PC-9 (cell line): ENCODE data around the gene SLC4A11. TPM values are rescaled to one million over a fixed set of nuclear protein-coding genes. Genes with fewer than 3 reads are reported as not detected.

Experiments
- BruUV-seq: library from RNA; stranded (reverse); fragments of 400-500 nt; replicated peaks from 2 replicates; lab custom pipeline; 2021; lab: Mats Ljungman, UMichigan
- CTCF ChIA-PET: fragments of 300-600 bp; sonication (Branson Sonifier 250); formaldehyde crosslinking; loops from one replicate; lab custom pipeline; 2022; ENCODE audit warnings: antibody characterized with exemption; lab: Charles Lee
- POLR2A ChIA-PET: fragments of 300-600 bp; sonication (Branson Sonifier 250); formaldehyde crosslinking; loops from one replicate; lab custom pipeline; 2022; ENCODE audit warnings: antibody characterized with exemption; ENCODE audit not compliant: unreplicated experiment; lab: Charles Lee
- DNase-seq, 2 experiments: peaks; one replicate each; pipeline versions ENCODE4 v3.0.0 to v3.0.0-alpha.2; 2015 to 2022; ENCODE audit warnings: mixed read lengths in 1 of 2
- H2AFZ ChIP-seq: fragments of 200-600 bp; sonication (generic); 2 replicates; pipeline ENCODE4 v1.8.1; 2017; ENCODE audit warnings: antibody characterized with exemption
- H3F3A ChIP-seq: fragments of 200-600 bp; sonication (generic); 2 replicates; pipeline ENCODE4 v1.8.1; 2017; ENCODE audit warnings: antibody characterized with exemption, mild to moderate bottlenecking, low read depth; ENCODE audit not compliant: insufficient read depth
- H3K27ac ChIP-seq: fragments of 200-600 bp; sonication (generic); 2 replicates; pipeline ENCODE4 v1.6.1; 2016; ENCODE audit warnings: mixed run types
- H3K27me3 ChIP-seq: fragments of 200-600 bp; sonication (generic); 2 replicates; pipeline ENCODE4 v1.6.1; 2016; ENCODE audit warnings: low read depth, mixed run types; ENCODE audit not compliant: insufficient read depth
- H3K36me3 ChIP-seq: fragments of 200-600 bp; sonication (generic); 2 replicates; pipeline ENCODE4 v1.6.1; 2016; ENCODE audit warnings: low read depth, mixed run types
- H3K4me1 ChIP-seq: fragments of 200-600 bp; sonication (generic); replicated peaks from 2 replicates; pipeline ENCODE4 v1.6.1; 2016; ENCODE audit warnings: mixed run types; ENCODE audit not compliant: insufficient read depth
- H3K4me2 ChIP-seq: fragments of 200-600 bp; sonication (generic); 2 replicates; pipeline ENCODE4 v1.6.1; 2017; ENCODE audit warnings: mixed run types
- H3K4me3 ChIP-seq: fragments of 200-600 bp; sonication (generic); 2 replicates; pipeline ENCODE4 v1.6.1; 2016; ENCODE audit warnings: mixed run types
- H3K79me2 ChIP-seq: fragments of 200-600 bp; sonication (generic); 2 replicates; pipeline ENCODE4 v1.6.1; 2017; ENCODE audit warnings: low read depth, mixed run types
- H3K9me2 ChIP-seq: fragments of 200-600 bp; sonication (generic); 2 replicates; pipeline ENCODE4 v1.8.1; 2017; ENCODE audit warnings: mild to moderate bottlenecking; ENCODE audit not compliant: insufficient read depth
- H3K9me3 ChIP-seq: fragments of 200-600 bp; sonication (generic); 2 replicates; pipeline ENCODE4 v1.8.1; 2016; ENCODE audit warnings: low read depth; ENCODE audit not compliant: insufficient read depth
- H4K20me1 ChIP-seq: fragments of 200-600 bp; sonication (generic); 2 replicates; pipeline ENCODE4 v1.8.1; 2017; ENCODE audit not compliant: insufficient read depth
- EZH2 ChIP-seq: fragments of 200-600 bp; sonication (generic); IDR thresholded peaks from 2 replicates; pipeline ENCODE4 v1.8.0; 2017; ENCODE audit warnings: antibody characterized with exemption, low read depth
- intact Hi-C: fragments of 100-400 bp; cut with micrococcal nuclease; formaldehyde crosslinking; loops from one replicate; pipeline ENCODE4 v1.10.0; 2022; ENCODE audit not compliant: unreplicated experiment
- total RNA-seq: library from RNA; stranded (reverse); gene quantifications from 2 replicates; pipeline ENCODE4 v1.2.3, GENCODE V29; 2021
- TF ChIP-seq, protein P1 (sequence below): fragments of 200-600 bp; sonication (generic); conservative IDR thresholded peaks from 2 replicates; pipeline ENCODE4 v1.6.1; 2017; ENCODE audit warnings: mixed run types, antibody characterized with exemption, mild to moderate bottlenecking, moderate library complexity

Gene SLC4A11
- total RNA-seq, 1 experiment from 2014 or later: 46.1 TPM

- BruUV-seq: no TSS peak
- H3K27me3 ChIP-seq: no peaks in the 10 kb centered on the region
- no peak overlapping the region for H3K27ac ChIP-seq
- peaks cover 7% of the 10 kb centered on the region; the same call in 1 of the 2 replicates for H3F3A ChIP-seq
- ChIA-PET POLR2A (interaction anchor here (0.5 to 0.8 kb wide), 5 partner anchors 10 to 860 kb away, joined by 3 to 6 read pairs (median 5); partner anchors contain the start of genes MRPS26 and SLC4A11), CTCF (interaction anchor here (0.6 kb wide), 1 partner anchor 12 kb away, joined by 10 read pairs; no protein-coding TSS in a partner anchor)
- TF ChIP-seq EZH2: no peak
- TF ChIP-seq, protein P1, sequence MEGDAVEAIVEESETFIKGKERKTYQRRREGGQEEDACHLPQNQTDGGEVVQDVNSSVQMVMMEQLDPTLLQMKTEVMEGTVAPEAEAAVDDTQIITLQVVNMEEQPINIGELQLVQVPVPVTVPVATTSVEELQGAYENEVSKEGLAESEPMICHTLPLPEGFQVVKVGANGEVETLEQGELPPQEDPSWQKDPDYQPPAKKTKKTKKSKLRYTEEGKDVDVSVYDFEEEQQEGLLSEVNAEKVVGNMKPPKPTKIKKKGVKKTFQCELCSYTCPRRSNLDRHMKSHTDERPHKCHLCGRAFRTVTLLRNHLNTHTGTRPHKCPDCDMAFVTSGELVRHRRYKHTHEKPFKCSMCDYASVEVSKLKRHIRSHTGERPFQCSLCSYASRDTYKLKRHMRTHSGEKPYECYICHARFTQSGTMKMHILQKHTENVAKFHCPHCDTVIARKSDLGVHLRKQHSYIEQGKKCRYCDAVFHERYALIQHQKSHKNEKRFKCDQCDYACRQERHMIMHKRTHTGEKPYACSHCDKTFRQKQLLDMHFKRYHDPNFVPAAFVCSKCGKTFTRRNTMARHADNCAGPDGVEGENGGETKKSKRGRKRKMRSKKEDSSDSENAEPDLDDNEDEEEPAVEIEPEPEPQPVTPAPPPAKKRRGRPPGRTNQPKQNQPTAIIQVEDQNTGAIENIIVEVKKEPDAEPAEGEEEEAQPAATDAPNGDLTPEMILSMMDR: no peak
- intact Hi-C loops: loop anchor here (10.0 kb wide), 1 partner anchor 247 kb away; the partner anchor contains the start of gene ATRN
- no peaks in the 10 kb centered on the region for H3K9me3 ChIP-seq
- H3K4me3 ChIP-seq: no peak overlapping the region
- H3K9me2 ChIP-seq: no peaks in the 10 kb centered on the region
- H3K36me3 ChIP-seq: no peaks in the 10 kb centered on the region
- H3K4me2 ChIP-seq: no peak overlapping the region
- no peaks in the 10 kb centered on the region for H3K79me2 ChIP-seq
- DNase-seq: no peak
- H4K20me1 ChIP-seq: no peaks in the 10 kb centered on the region
- H2AFZ ChIP-seq: no peak overlapping the region
- H3K4me1 ChIP-seq: no peaks in the 10 kb centered on the region
Measured at GRCh38 chr20:3227936-3228749, 10.8 kb downstream of the SLC4A11 start.

DNA sequence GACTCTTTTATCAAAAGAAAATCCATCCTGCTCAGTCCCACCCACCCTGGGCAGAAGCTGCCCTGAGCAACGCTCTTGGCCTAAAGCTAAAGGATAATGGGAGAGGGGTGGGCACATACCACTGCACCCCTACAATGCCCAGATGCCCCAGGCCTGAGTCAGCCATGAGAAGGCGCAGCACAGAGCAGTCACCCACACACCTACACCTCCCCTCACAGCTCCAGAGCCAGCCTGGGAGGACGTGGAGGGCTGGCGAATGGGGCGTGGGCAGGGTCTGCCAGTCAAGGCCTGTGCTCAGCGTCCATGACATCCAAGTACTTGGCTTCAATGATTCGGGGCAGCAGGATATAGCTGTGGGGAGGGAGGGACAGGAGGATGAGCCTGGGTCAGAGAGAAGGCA lies 11.5 kb downstream of the SLC4A11 start:
- H3K9me2 ChIP-seq: no peaks in the 10 kb centered on the region
- H3K27ac ChIP-seq: no peak overlapping the region
- intact Hi-C loops: loop anchor here (10.0 kb wide), 1 partner anchor 247 kb away; the partner anchor contains the start of gene ATRN
- no peaks in the 10 kb centered on the region for H4K20me1 ChIP-seq
- no peak overlapping the region for H3K4me2 ChIP-seq
- H2AFZ ChIP-seq: no peak overlapping the region
- ChIA-PET CTCF (interaction anchor here (0.6 to 0.7 kb wide), 3 partner anchors 11 to 47 kb away, joined by 3 to 10 read pairs (median 4); partner anchors contain the start of gene SLC4A11), POLR2A (interaction anchor here (0.5 to 0.8 kb wide), 9 partner anchors 11 to 1346 kb away, joined by 3 to 13 read pairs (median 5); partner anchors contain the start of genes MRPS26 and SLC4A11)
- H3K4me1 ChIP-seq: no peaks in the 10 kb centered on the region
- no peaks in the 10 kb centered on the region for H3K36me3 ChIP-seq
- TF ChIP-seq EZH2: no peak
- no peaks in the 10 kb centered on the region for H3K27me3 ChIP-seq
- no peaks in the 10 kb centered on the region for H3K79me2 ChIP-seq
- no peaks in the 10 kb centered on the region for H3K9me3 ChIP-seq
- no TSS peak for BruUV-seq
- DNase-seq: peak in 1 of 2 experiments; percentile 91
- H3K4me3 ChIP-seq: no peak overlapping the region
- H3F3A ChIP-seq: peaks cover 7% of the 10 kb centered on the region; the same call in 1 of the 2 replicates

GRCh38 chr20:3226864-3227263 lies 12.1 kb downstream of the SLC4A11 start:
- H3K79me2 ChIP-seq: no peaks in the 10 kb centered on the region
- no peak for TF ChIP-seq EZH2
- TF ChIP-seq, protein P1: no peak
- no peaks in the 10 kb centered on the region for H3K36me3 ChIP-seq
- H3K27me3 ChIP-seq: no peaks in the 10 kb centered on the region
- H3K27ac ChIP-seq: no peak overlapping the region
- intact Hi-C loops: loop anchor here (10.0 kb wide), 1 partner anchor 248 kb away; the partner anchor contains the start of gene ATRN
- no peaks in the 10 kb centered on the region for H3K9me3 ChIP-seq
- H3K4me2 ChIP-seq: no peak overlapping the region
- peaks cover 7% of the 10 kb centered on the region; the same call in 1 of the 2 replicates for H3F3A ChIP-seq
- no peak overlapping the region for H2AFZ ChIP-seq
- H3K9me2 ChIP-seq: no peaks in the 10 kb centered on the region
- no TSS peak for BruUV-seq
- no peak for DNase-seq
- no peak overlapping the region for H3K4me3 ChIP-seq
- POLR2A ChIA-PET: interaction anchor here (0.5 to 0.8 kb wide), 4 partner anchors 22 to 1347 kb away, joined by 3 to 13 read pairs (median 4); no protein-coding TSS in a partner anchor
- no peaks in the 10 kb centered on the region for H4K20me1 ChIP-seq
- CTCF ChIA-PET: interaction anchor here (0.6 to 0.7 kb wide), 2 partner anchors 12 to 48 kb away, joined by 3 to 4 read pairs; partner anchors contain the start of gene SLC4A11
- H3K4me1 ChIP-seq: peaks cover 6% of the 10 kb centered on the region; the same call in 1 of the 2 replicates
